Gastroesophageal sphincter (tissue), 4 donors: Measurements from ENCODE around the gene PAK1. TPM values are rescaled to one million over a fixed set of nuclear protein-coding genes. Genes with fewer than 3 reads are reported as not detected.

ENCODE experiments used
- ATAC-seq: fragments of 150-250 bp; one replicate; pipeline ENCODE4 v1.9.1; 2016; ENCODE audit warnings: mild to moderate bottlenecking, moderate library complexity
- H3K27ac ChIP-seq, 4 donors: fragments of 200-600 bp; sonication (generic) in 3 of 4; 1 replicate in 3 of 4; 2 replicates in 1 of 4; pipeline ENCODE4 v1.5.1; 2016 to 2019
- H3K27me3 ChIP-seq: fragments of 200-600 bp; sonication (generic); one replicate; pipeline ENCODE4 v1.5.1; 2019
- H3K36me3 ChIP-seq, 2 donors: fragments of 200-600 bp; sonication (generic); one replicate each; pipeline ENCODE4 v1.5.1; 2019; ENCODE audit warnings: control low read depth in 1 of 2
- H3K4me1 ChIP-seq, 3 donors: fragments of 200-600 bp; sonication (generic); 1 replicate in 2 of 3; 2 replicates in 1 of 3; pipeline ENCODE4 v1.5.1; 2016 to 2019; ENCODE audit warnings: control low read depth in 2 of 3
- H3K4me3 ChIP-seq, 2 donors: fragments of 200-600 bp; sonication (generic); one replicate each; pipeline ENCODE4 v1.5.1; 2019; ENCODE audit warnings: mild to moderate bottlenecking in 1 of 2, moderate library complexity in 1 of 2
- H3K9me3 ChIP-seq, 3 donors: fragments of 200-600 bp; sonication (generic); one replicate each; pipeline ENCODE4 v1.5.1; 2017 to 2019; ENCODE audit warnings: control low read depth in 2 of 3
- EP300 ChIP-seq: sonication (generic); formaldehyde crosslinking; IDR thresholded peaks from one replicate; pipeline ENCODE4 v1.6.1; 2017; ENCODE audit warnings: antibody characterized with exemption, mild to moderate bottlenecking
- POLR2A ChIP-seq, 2 donors: fragments of 450-650 bp; IDR thresholded peaks; one replicate each; pipeline ENCODE4 v1.6.1; 2017; ENCODE audit warnings: antibody characterized with exemption in 2 of 2, mild to moderate bottlenecking in 2 of 2, moderate library complexity in 1 of 2
- POLR2AphosphoS5 ChIP-seq: sonication (generic); formaldehyde crosslinking; IDR thresholded peaks from one replicate; pipeline ENCODE4 v1.6.1; 2017; ENCODE audit warnings: antibody characterized with exemption
- whole genome bisulfite sequencing, 2 donors: methylation state at CpG; one replicate each; pipeline ENCODE4 v1.1.5; 2018; ENCODE audit warnings: low coverage in 1 of 2; 5-methylcytosine and 5-hydroxymethylcytosine counted together
- total RNA-seq, 4 donors: library from RNA; depleted of rRNA; stranded (reverse); fragments of >200 nt; gene quantifications; one replicate each; pipeline ENCODE4 v1.1.0, GENCODE V29; 2016
- TF ChIP-seq, protein P1 (sequence below), 4 experiments: fragments of 200-600 bp in 2 of 4; fragments of 450-650 bp in 2 of 4; sonication (generic) in 1 of 4; IDR thresholded peaks; one replicate each; pipeline ENCODE4 v1.5.1; 2017 to 2019; ENCODE audit warnings: antibody characterized with exemption in 4 of 4, mild to moderate bottlenecking in 2 of 4, moderate library complexity in 2 of 4

Gene PAK1
- total RNA-seq, 4 donors from 2014 or later = 29.8 to 48.1 (median 40.2) TPM

DNA sequence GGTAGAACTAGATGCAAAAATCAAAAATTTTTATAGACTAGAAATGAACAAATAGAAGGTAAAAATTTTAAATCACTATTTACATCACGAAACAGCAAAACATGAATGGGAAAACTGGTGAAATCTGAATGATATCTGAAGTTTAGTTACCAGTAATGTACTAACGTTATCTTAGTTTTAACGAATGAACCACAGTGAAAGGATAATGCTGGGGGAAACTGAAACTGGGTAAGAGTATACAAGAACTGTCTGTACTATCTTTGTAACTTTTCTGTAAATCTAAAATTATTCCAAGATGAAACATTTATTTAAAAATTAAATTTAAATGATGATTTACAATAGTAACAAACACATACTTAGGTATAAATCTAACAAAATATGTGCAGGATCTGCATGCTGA is 179.9 kb downstream of the PAK1 start:
- no peak for TF ChIP-seq POLR2A (IDR thresholded peaks at IDR 0.05)
- TF ChIP-seq EP300 = no peak
- no peak for TF ChIP-seq POLR2AphosphoS5
- TF ChIP-seq, protein P1, sequence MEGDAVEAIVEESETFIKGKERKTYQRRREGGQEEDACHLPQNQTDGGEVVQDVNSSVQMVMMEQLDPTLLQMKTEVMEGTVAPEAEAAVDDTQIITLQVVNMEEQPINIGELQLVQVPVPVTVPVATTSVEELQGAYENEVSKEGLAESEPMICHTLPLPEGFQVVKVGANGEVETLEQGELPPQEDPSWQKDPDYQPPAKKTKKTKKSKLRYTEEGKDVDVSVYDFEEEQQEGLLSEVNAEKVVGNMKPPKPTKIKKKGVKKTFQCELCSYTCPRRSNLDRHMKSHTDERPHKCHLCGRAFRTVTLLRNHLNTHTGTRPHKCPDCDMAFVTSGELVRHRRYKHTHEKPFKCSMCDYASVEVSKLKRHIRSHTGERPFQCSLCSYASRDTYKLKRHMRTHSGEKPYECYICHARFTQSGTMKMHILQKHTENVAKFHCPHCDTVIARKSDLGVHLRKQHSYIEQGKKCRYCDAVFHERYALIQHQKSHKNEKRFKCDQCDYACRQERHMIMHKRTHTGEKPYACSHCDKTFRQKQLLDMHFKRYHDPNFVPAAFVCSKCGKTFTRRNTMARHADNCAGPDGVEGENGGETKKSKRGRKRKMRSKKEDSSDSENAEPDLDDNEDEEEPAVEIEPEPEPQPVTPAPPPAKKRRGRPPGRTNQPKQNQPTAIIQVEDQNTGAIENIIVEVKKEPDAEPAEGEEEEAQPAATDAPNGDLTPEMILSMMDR (IDR thresholded peaks at IDR 0.05) = no peak
- H3K36me3 ChIP-seq = no peaks in the 10 kb centered on the region
- WGBS, 2 donors = 73 to 85% methylated on average over 3 of the region's 3 CpGs
- H3K27ac ChIP-seq = no peak overlapping the region
- H3K4me3 ChIP-seq = no peak overlapping the region
- H3K27me3 ChIP-seq = peaks cover 2% of the 10 kb centered on the region
- ATAC-seq = no peak
- peaks cover 0 to 8% (median 0%) of the 10 kb centered on the region in 3 donors for H3K9me3 ChIP-seq
- no peaks in the 10 kb centered on the region for H3K4me1 ChIP-seq

GRCh38 chr11:77289737-77290136 is 184.2 kb downstream of the PAK1 start:
- no peak overlapping the region for H3K4me3 ChIP-seq
- peaks cover 3% of the 10 kb centered on the region for H3K27me3 ChIP-seq
- H3K4me1 ChIP-seq = no peaks in the 10 kb centered on the region
- no peak overlapping the region for H3K27ac ChIP-seq
- TF ChIP-seq EP300 (no peak), POLR2A (IDR thresholded peaks at IDR 0.05) (no peak), POLR2AphosphoS5 (no peak)
- TF ChIP-seq, protein P1 (IDR thresholded peaks at IDR 0.05) = no peak
- H3K36me3 ChIP-seq = no peaks in the 10 kb centered on the region
- H3K9me3 ChIP-seq = peaks cover 0 to 8% (median 0%) of the 10 kb centered on the region in 3 donors
- 66 to 79% methylated on average over 3 of the region's 4 CpGs for WGBS, 2 donors
- ATAC-seq = no peak

DNA sequence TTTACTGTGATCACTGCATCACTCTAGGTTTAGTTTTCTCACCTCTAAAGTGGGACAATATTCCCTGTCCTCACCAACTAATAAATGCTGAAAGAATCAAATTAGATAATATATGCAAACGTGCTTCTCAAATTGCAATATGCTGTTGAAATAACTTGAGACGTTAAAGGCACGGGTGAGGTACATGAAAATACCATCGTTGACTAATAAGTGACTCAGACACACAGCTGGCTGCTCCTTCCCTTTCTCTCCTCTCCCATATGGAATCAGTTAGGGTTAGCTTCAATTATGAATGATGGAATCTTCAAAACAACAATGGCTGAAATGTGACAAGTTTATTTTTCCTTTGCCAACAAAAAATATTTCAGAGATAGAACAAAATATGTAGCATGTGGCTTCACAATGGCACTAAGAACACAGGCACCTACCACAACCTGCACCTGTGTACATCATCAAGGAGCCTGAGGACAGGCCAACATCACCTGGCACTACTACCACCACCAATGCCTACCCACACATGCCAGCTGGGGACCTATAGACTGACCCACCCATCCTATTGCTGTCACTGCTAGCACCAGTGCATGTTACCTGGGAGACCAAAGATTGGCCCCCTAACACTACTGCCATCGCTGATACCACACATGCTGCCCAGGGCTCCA is 186.2 kb downstream of the PAK1 start:
- no peak for ATAC-seq
- H3K27me3 ChIP-seq = peaks cover 3% of the 10 kb centered on the region

DNA sequence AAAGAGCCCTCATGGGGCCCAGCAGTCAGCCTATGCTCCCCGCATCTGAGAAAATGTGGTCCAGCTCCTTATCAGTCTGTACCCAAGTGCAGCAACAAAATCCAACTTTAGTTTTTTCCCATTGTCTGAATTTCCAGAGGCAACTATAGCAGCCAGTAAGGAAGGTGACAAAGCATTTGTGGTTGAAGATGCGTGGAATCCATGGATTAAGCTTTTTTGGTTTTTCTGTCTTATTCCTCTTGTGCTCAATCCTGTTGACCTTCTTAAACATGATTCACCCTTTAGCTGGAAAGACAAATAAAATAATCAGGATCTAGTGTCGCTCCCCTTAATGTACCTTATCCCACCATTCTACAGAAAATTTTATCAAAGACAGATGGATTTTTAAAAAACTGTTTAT is 186.8 kb downstream of the PAK1 start:
- Histone ChIP-seq H3K27ac (no peak overlapping the region), H3K27me3 (peaks cover 3% of the 10 kb centered on the region), H3K4me1 (no peaks in the 10 kb centered on the region), H3K36me3 (no peaks in the 10 kb centered on the region), H3K4me3 (no peak overlapping the region), H3K9me3 (no peaks in the 10 kb centered on the region)
- ATAC-seq = no peak
- TF ChIP-seq, protein P1 (IDR thresholded peaks at IDR 0.05) = no peak
- TF ChIP-seq EP300 = no peak
- WGBS, 2 donors = 88 to 91% methylated on average over 2 to 3 of the region's 3 CpGs

More for the DNA sequence above, 186.2 kb downstream of the PAK1 start:
- 48 to 63% methylated on average over 4 to 5 of the region's 5 CpGs for WGBS, 2 donors
- H3K4me1 ChIP-seq = no peaks in the 10 kb centered on the region
- H3K36me3 ChIP-seq = no peaks in the 10 kb centered on the region
- H3K9me3 ChIP-seq = no peaks in the 10 kb centered on the region
- no peak overlapping the region for H3K27ac ChIP-seq
- no peak for TF ChIP-seq POLR2AphosphoS5
- H3K4me3 ChIP-seq = no peak overlapping the region

DNA sequence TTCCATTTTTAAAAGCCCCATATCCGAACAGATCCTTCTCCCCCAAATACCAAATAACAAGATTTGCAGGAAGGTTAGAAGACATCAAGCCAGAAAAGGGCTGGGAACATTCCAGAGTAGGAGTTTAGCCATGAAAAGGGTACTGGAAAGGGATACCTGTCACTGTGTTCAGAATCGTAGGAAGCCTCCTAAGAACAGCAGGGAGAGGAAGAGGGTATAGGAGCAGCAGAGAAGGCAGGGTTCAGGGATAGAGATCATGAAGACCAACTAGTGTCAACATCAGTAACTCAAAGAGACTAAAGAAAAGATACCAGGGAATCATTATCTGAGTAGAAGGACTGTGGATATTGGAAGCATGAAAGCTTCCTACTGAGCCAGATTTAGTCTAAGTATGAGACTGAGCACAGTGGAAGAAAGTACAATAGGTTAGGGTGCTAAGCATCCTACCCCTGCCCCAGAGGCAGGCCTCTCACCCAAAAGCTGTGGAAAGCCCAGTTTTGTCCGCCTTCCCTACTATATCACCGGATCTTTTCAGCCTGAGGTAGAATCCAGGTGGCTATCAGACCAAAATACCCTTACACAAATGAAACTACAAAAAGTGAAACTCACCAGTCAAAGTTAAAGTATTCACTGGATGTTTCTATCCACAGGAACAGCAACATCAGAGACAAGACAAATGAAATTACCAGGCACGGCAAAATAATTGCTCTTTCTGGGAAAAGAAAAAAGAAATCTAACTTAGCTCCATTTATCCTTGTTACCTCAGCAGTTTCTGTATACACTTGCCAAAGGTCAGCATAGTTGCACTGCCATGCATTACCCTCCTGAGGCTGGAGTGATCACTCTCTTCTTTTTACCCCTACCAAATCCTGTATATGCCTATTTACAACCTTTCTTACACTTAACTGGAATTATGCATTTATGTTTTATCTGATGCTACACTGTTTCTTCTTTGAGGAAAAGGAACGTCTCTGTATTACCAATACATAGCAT is 189.1 kb downstream of the PAK1 start:
- no peak overlapping the region for H3K27ac ChIP-seq
- no peak for ATAC-seq

More for the DNA sequence above, 189.1 kb downstream of the PAK1 start:
- TF ChIP-seq, protein P1 (IDR thresholded peaks at IDR 0.05) = no peak
- TF ChIP-seq EP300 = no peak
- TF ChIP-seq POLR2A (IDR thresholded peaks at IDR 0.05) = no peak
- no peaks in the 10 kb centered on the region for H3K4me1 ChIP-seq
- peaks cover 3% of the 10 kb centered on the region for H3K27me3 ChIP-seq
- H3K36me3 ChIP-seq = no peaks in the 10 kb centered on the region
- 65% methylated on average over 6 of the region's 6 CpGs for WGBS, 2 donors
- no peak overlapping the region for H3K4me3 ChIP-seq
- H3K9me3 ChIP-seq = no peaks in the 10 kb centered on the region
